ENCODE measurements around the gene FAF1. TPM values are rescaled to one million over a fixed set of nuclear protein-coding genes. Genes with fewer than 3 reads are reported as not detected.

The FAF1 gene
- total RNA-seq, 1 experiment from 2014 or later, result 73.2 TPM

DNA sequence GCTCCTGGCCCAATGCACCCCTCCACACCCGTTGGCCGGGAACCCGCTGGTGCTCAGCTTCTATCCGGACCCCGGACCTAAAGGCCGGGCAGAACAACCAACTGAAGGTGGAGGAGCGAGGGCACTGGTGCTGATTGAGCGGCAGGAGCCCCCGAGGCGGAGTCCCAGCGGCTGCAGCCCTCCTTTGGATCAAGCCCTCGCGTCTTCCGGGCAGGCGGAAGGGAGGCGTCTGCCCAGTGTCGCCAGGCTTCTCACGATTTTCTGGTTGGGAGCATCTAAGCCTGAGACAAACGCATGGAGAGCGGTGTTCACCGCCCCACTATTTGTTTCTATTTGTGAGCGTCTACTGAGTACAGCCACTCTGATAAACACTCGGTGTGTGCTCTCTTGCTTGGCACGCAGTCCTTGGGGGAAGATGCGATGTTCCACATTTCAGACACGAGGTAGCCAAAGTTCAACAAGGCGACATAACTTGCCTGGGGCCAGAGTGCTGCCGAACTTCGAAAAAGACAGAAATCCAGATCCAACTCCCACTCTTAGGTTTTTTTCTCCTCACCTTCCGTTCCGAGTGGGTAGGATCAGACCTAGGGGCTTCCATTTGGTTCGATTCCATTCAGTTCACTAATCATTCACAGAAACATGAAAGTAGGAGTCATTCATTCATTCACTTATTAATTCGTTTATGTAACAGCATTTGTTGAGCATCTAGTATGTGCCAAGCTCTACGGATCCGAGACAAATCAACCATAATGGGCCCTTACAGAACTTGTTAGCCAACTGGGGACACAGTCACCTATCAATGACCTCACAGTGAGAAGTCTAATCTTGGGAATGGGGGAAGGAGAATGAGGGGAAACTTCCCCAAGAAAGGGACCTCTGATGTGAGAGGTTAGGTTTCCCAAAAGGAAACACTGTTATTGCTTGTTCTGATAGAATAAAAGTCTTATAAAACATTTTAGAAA, 532.0 kb downstream of the FAF1 start:
- H3K4me1 ChIP-seq (ENCODE audit: control insufficient read depth in 1 of 2, insufficient read depth in 2 of 2, low read length in 2 of 2), result no peaks in the 10 kb centered on the region
- H3K79me2 ChIP-seq (ENCODE audit: insufficient read depth, low read length), result no peaks in the 10 kb centered on the region
- no peaks in the 10 kb centered on the region for H3K9me2 ChIP-seq (ENCODE audit: insufficient read depth)
- CTCF ChIA-PET, result no interaction called here
- ATAC-seq (no peak), DNase-seq (ENCODE audit: low read depth, low spot score) (no peak)
- intact Hi-C loops (cut with micrococcal nuclease), result no loop called here
- POLR2A ChIA-PET, result no interaction called here
- H3K36me3 ChIP-seq (ENCODE audit: control insufficient read depth in 1 of 2, insufficient read depth in 2 of 2, low read length in 2 of 2), result no peaks in the 10 kb centered on the region
- no peaks in the 10 kb centered on the region for H3K27me3 ChIP-seq (ENCODE audit: insufficient read depth, low read length)
- no peaks in the 10 kb centered on the region for H4K20me1 ChIP-seq (ENCODE audit: insufficient read depth)
- H3K4me2 ChIP-seq (ENCODE audit: low read length), result no peak overlapping the region
- H2AFZ ChIP-seq (ENCODE audit: low read depth, low read length, poor library complexity, severe bottlenecking), result no peak overlapping the region
- no peak overlapping the region for H3K9ac ChIP-seq (ENCODE audit: low read length)
- BruUV-seq (replicated peaks), result no TSS peak
- no peak overlapping the region for H3K4me3 ChIP-seq (replicated peaks in 1 of 2; ENCODE audit: low read depth in 1 of 2, low read length in 2 of 2)
- no peaks in the 10 kb centered on the region for H3K9me3 ChIP-seq (ENCODE audit: control insufficient read depth in 1 of 2, insufficient read depth in 1 of 2, low read depth in 1 of 2, low read length in 2 of 2)
- TF ChIP-seq EGR1 (IDR thresholded peaks at IDR 0.05; ENCODE audit: low read depth) (no peak), ZNF274 (IDR thresholded peaks at IDR 0.05; ENCODE audit: low read depth, low read length) (no peak), ZBTB33 (IDR thresholded peaks at IDR 0.05; ENCODE audit: extremely low read depth, insufficient replicate concordance, low read length) (no peak), CEBPB (IDR thresholded peaks at IDR 0.05; ENCODE audit: low read depth) (no peak), SIN3A (IDR thresholded peaks at IDR 0.05; ENCODE audit: low read depth) (no peak), YY1 (IDR thresholded peaks at IDR 0.05; ENCODE audit: extremely low read depth, insufficient replicate concordance, low read depth, low read length) (no peak), TCF7L2 (IDR thresholded peaks at IDR 0.05; ENCODE audit: borderline replicate concordance, extremely low read depth, insufficient read depth, insufficient read length) (no peak), SP1 (IDR thresholded peaks at IDR 0.05; ENCODE audit: low read depth) (no peak)
- RAD21 ChIA-PET (ENCODE audit: low non-redundant PET in 1 of 2, low total read pairs in 2 of 2, uncharacterized antibody in 2 of 2, unreplicated experiment in 2 of 2), result no interaction called here
- H3K27ac ChIP-seq (ENCODE audit: low read depth, low read length), result no peak overlapping the region
